ENCODE results near the gene GAP43.

The GAP43 gene

GRCh38 chr3:115695090-115695489 lies 71.8 kb downstream of the GAP43 start:
- H3K4me3 ChIP-seq (ENCODE audit: low read depth, low read length) = no peak overlapping the region
- TF ChIP-seq, protein P1, sequence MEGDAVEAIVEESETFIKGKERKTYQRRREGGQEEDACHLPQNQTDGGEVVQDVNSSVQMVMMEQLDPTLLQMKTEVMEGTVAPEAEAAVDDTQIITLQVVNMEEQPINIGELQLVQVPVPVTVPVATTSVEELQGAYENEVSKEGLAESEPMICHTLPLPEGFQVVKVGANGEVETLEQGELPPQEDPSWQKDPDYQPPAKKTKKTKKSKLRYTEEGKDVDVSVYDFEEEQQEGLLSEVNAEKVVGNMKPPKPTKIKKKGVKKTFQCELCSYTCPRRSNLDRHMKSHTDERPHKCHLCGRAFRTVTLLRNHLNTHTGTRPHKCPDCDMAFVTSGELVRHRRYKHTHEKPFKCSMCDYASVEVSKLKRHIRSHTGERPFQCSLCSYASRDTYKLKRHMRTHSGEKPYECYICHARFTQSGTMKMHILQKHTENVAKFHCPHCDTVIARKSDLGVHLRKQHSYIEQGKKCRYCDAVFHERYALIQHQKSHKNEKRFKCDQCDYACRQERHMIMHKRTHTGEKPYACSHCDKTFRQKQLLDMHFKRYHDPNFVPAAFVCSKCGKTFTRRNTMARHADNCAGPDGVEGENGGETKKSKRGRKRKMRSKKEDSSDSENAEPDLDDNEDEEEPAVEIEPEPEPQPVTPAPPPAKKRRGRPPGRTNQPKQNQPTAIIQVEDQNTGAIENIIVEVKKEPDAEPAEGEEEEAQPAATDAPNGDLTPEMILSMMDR (IDR thresholded peaks at IDR 0.05; ENCODE audit: low read depth, low read length) = no peak

DNA sequence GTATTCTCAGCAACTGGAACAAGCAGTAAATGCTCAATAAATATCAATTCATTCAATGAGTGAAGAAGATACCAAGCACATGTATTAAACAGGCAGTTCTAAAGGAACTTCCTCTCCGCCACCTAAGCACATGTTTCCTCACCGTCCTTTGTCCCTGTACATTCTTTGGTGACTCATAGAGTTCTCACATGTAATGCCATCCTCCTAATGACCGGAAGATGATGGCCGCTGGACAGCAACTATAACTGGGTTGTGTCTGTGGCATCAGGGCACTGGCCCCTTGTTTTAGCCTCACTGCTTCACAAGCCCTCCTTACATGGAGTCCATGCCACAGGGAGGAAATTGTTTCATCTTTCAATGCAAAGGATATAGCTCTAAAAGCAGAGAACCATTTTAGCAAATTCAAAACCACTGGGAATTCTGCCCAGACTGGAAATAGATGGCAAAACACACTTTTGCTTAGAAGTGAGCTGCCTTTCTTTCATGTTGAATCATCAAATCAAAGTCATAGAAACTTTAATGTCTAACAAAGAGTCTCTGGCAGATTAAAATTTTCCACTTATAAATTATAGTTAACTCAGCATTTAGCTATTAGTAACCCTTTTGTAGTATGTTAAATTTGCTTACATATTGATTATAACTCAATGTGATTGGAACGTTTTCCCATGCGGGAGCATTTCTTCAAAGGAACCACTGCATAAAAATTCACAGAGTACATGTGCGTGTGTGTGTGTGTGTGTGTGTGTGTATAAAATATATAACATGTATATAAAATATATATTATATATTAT lies 74.1 kb downstream of the GAP43 start:
- TF ChIP-seq, protein P1 (IDR thresholded peaks at IDR 0.05; ENCODE audit: low read depth, low read length) = no peak
- no peak overlapping the region for H3K4me3 ChIP-seq (ENCODE audit: low read depth, low read length)

DNA sequence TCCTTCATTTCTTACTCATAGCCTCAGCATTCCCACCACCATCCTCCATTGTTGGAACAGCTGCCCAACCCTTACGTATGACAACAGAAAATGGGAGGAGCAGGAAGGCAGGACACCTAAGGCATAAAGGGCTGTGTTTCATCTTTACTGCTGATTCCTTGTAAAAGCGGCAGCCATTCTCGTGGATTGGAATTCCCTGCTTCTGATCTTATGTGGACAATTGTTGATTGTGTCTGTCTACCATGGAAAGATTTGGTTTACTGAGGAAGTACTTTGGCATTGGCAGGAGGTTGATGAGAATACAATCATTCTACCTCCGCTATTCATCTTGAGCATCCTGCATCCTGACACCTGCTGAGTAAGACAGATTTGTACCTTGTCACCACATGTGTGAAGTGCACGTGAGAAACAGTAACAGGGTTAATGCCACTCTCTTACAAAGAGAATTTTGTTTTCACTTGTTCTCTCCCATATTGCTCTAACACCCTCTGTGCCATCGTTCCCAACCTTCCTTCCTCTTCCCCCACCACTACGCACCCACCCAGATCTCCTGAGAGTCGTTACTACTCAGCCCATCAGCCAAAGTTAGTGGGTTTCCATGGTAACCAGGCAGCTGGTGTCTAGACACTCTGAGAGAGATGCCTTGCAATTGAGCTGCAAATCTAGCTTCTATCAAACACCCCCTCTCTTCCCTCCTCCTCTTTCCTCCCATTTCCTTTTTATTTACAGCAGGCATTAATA lies 75.7 kb downstream of the GAP43 start:
- no peak overlapping the region for H3K4me3 ChIP-seq (ENCODE audit: low read depth, low read length)
- TF ChIP-seq, protein P1 (IDR thresholded peaks at IDR 0.05; ENCODE audit: low read depth, low read length) = no peak

DNA sequence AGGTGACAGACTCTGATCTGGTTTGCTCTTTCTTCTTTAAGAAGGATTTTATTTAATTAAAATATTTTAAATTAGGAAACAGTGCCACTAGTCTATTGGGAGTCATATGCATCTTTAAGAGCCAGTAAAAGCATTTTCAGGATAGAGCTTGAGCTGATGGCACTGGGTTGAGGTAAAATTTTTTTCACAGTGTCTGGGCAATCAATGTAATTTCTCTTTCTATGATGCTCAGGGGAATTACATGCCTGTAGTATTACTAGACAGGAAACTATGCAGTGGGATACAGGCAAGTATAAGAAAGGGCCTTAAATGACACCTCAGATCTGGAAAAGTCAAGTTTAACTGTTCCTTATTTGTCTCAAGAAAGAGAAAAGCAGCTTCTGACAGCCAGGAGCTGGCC lies 76.4 kb downstream of the GAP43 start:
- H3K4me3 ChIP-seq (ENCODE audit: low read depth, low read length) = no peak overlapping the region
- TF ChIP-seq, protein P1 (IDR thresholded peaks at IDR 0.05; ENCODE audit: low read depth, low read length) = no peak

DNA sequence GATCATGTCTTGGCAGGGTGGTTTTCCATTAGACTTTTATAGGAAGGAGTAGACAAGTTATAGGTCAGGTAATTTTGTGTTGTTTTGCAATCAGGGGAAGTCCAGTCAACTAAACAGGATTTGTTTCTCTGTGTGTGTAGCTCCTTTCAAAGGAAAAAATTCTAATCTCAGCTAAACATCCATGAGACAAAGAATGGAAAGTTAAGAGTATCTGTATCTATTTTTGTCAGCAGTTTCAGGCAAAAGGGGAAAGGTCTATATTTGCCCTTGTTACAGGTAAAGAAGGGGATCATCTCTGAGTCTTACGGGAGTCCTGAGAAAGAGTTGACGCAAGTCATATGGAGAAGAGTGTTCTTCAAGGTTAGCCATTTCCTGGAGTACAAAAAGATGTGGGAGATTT lies 79.3 kb downstream of the GAP43 start:
- no peak overlapping the region for H3K4me3 ChIP-seq (ENCODE audit: low read depth, low read length)
- TF ChIP-seq, protein P1 (IDR thresholded peaks at IDR 0.05; ENCODE audit: low read depth, low read length) = no peak

- TF ChIP-seq, protein P1 (IDR thresholded peaks at IDR 0.05; ENCODE audit: low read depth, low read length) = no peak
- no peak overlapping the region for H3K4me3 ChIP-seq (ENCODE audit: low read depth, low read length)
Measured at GRCh38 chr3:115704661-115705338, 81.5 kb downstream of the GAP43 start.
